Stomach smooth muscle (tissue), 2 donors: ENCODE data around the gene NTNG2.
"Not testable (repeated sequence)": the region's sequence is repeated elsewhere in the genome, so short reads cannot be mapped to it uniquely, and the experiment has no call there.

Experiments
- H3K27ac ChIP-seq: one replicate; pipeline ENCODE4 v1.7.0; 2013; ENCODE audit warnings: mild to moderate bottlenecking, low read length, inconsistent platforms
- H3K27me3 ChIP-seq, 2 donors: one replicate each; pipeline ENCODE4 v1.7.0; 2013; ENCODE audit warnings: low read length in 2 of 2; ENCODE audit not compliant: insufficient read depth in 2 of 2, control insufficient read depth in 1 of 2
- H3K36me3 ChIP-seq, 2 donors: one replicate each; pipeline ENCODE4 v1.7.0; 2013; ENCODE audit warnings: low read length in 2 of 2; ENCODE audit not compliant: control insufficient read depth in 2 of 2, insufficient read depth in 2 of 2
- H3K4me1 ChIP-seq: one replicate; pipeline ENCODE4 v1.7.0; 2013; ENCODE audit warnings: low read length; ENCODE audit not compliant: control insufficient read depth, insufficient read depth
- H3K4me3 ChIP-seq, 2 donors: one replicate each; pipeline ENCODE4 v1.7.0; 2013; ENCODE audit warnings: low read length in 2 of 2
- H3K9ac ChIP-seq, 2 donors: one replicate each; pipeline ENCODE4 v1.7.0; 2013; ENCODE audit warnings: low read length in 2 of 2, mild to moderate bottlenecking in 1 of 2
- H3K9me3 ChIP-seq, 2 donors: one replicate each; pipeline ENCODE4 v1.7.0; 2013; ENCODE audit warnings: low read length in 2 of 2; ENCODE audit not compliant: control insufficient read depth in 2 of 2
- donor health status: healthy.
- donor health status: Pancreatic carcinoma.

Gene NTNG2

GRCh38 chr9:132249690-132250089 is 87.8 kb downstream of the NTNG2 start:
- no peak overlapping the region for H3K4me3 ChIP-seq
- H3K9me3 ChIP-seq: no peaks in the 10 kb centered on the region
- peaks cover 4% of the 10 kb centered on the region for H3K4me1 ChIP-seq
- no peak overlapping the region for H3K27ac ChIP-seq
- H3K9ac ChIP-seq: no peak overlapping the region
- peaks cover 6 to 8% of the 10 kb centered on the region in 2 donors for H3K27me3 ChIP-seq
- H3K36me3 ChIP-seq: no peaks in the 10 kb centered on the region

GRCh38 chr9:132250324-132251262 is 88.7 kb downstream of the NTNG2 start:
- H3K36me3 ChIP-seq: no peaks in the 10 kb centered on the region
- no peak overlapping the region for H3K27ac ChIP-seq
- no peak overlapping the region for H3K9ac ChIP-seq
- no peaks in the 10 kb centered on the region for H3K9me3 ChIP-seq
- H3K4me3 ChIP-seq: no peak overlapping the region
- peaks cover 2 to 4% of the 10 kb centered on the region in 2 donors for H3K27me3 ChIP-seq
- no peaks in the 10 kb centered on the region for H3K4me1 ChIP-seq

- Histone ChIP-seq H3K9ac (no peak overlapping the region), H3K36me3 (peaks cover 26 to 28% of the 10 kb centered on the region in 2 donors)
These were observed 99.0 kb downstream of the NTNG2 start for GRCh38 chr9:132260846-132261245.

GRCh38 chr9:132266017-132266416 is 104.2 kb downstream of the NTNG2 start:
- H3K9ac ChIP-seq: no peak overlapping the region
- no peaks in the 10 kb centered on the region for H3K4me1 ChIP-seq
- no peaks in the 10 kb centered on the region for H3K27me3 ChIP-seq
- no peaks in the 10 kb centered on the region for H3K9me3 ChIP-seq
- H3K4me3 ChIP-seq: no peak overlapping the region
- peaks cover 48 to 55% of the 10 kb centered on the region in 2 donors for H3K36me3 ChIP-seq
- H3K27ac ChIP-seq: no peak overlapping the region

More at GRCh38 chr9:132260846-132261245, 99.0 kb downstream of the NTNG2 start:
- Histone ChIP-seq H3K27me3 (no peaks in the 10 kb centered on the region), H3K27ac (no peak overlapping the region), H3K4me1 (peaks cover 5% of the 10 kb centered on the region), H3K9me3 (no peaks in the 10 kb centered on the region), H3K4me3 (no peak overlapping the region)

- Histone ChIP-seq H3K36me3 (peaks cover 43 to 52% of the 10 kb centered on the region in 2 donors), H3K27ac (no peak overlapping the region), H3K9me3 (no peaks in the 10 kb centered on the region), H3K9ac (no peak overlapping the region), H3K27me3 (no peaks in the 10 kb centered on the region), H3K4me1 (no peaks in the 10 kb centered on the region), H3K4me3 (no peak overlapping the region)
These were observed 105.8 kb downstream of the NTNG2 start for GRCh38 chr9:132267660-132268059.

GRCh38 chr9:132268725-132269352 is 107.0 kb downstream of the NTNG2 start:
- no peaks in the 10 kb centered on the region for H3K4me1 ChIP-seq
- H3K36me3 ChIP-seq: peaks cover 39 to 47% of the 10 kb centered on the region in 2 donors
- no peak overlapping the region for H3K9ac ChIP-seq
- no peaks in the 10 kb centered on the region for H3K9me3 ChIP-seq
- H3K27me3 ChIP-seq: no peaks in the 10 kb centered on the region
- no peak overlapping the region for H3K27ac ChIP-seq
- H3K4me3 ChIP-seq: no peak overlapping the region

- H3K27me3 ChIP-seq, H3K27ac ChIP-seq, H3K4me3 ChIP-seq, H3K9ac ChIP-seq, H3K4me1 ChIP-seq, H3K9me3 ChIP-seq: not testable (repeated sequence)
- H3K36me3 ChIP-seq: peaks cover 31 to 39% of the 10 kb centered on the region in 2 donors
These were observed 108.1 kb downstream of the NTNG2 start for GRCh38 chr9:132269704-132270516.

GRCh38 chr9:132274861-132275260 is 113.0 kb downstream of the NTNG2 start:
- Histone ChIP-seq H3K4me1 (no peaks in the 10 kb centered on the region), H3K27me3 (no peaks in the 10 kb centered on the region), H3K36me3 (peaks cover 47 to 52% of the 10 kb centered on the region in 2 donors), H3K4me3 (no peak overlapping the region), H3K9me3 (no peaks in the 10 kb centered on the region), H3K9ac (no peak overlapping the region), H3K27ac (no peak overlapping the region)

GRCh38 chr9:132283165-132283564 is 121.3 kb downstream of the NTNG2 start:
- H3K9ac ChIP-seq: no peak overlapping the region
- peaks cover 53 to 62% of the 10 kb centered on the region in 2 donors for H3K36me3 ChIP-seq
- no peak overlapping the region for H3K27ac ChIP-seq
- no peaks in the 10 kb centered on the region for H3K27me3 ChIP-seq
- H3K4me1 ChIP-seq: no peaks in the 10 kb centered on the region
- no peaks in the 10 kb centered on the region for H3K9me3 ChIP-seq
- no peak overlapping the region for H3K4me3 ChIP-seq

GRCh38 chr9:132283863-132284262 is 122.0 kb downstream of the NTNG2 start:
- H3K9me3 ChIP-seq: no peaks in the 10 kb centered on the region
- no peak overlapping the region for H3K9ac ChIP-seq
- no peaks in the 10 kb centered on the region for H3K27me3 ChIP-seq
- peaks cover 49 to 58% of the 10 kb centered on the region in 2 donors for H3K36me3 ChIP-seq
- no peak overlapping the region for H3K27ac ChIP-seq
- H3K4me3 ChIP-seq: no peak overlapping the region
- H3K4me1 ChIP-seq: no peaks in the 10 kb centered on the region
